Stimulated activated CD4-positive, alpha-beta T cell treated with anti-CD3 and anti-CD28 coated beads, Interleukin-15, amount 100 ng/mL, for 1 hour (primary cell): ENCODE data around the gene HSBP1.

Experiments used
- DNase-seq, 2 donors: peaks; one replicate each; pipeline ENCODE4 v3.0.0-alpha.2; 2020; ENCODE audit warnings: low read depth in 1 of 2, low spot score in 1 of 2

The HSBP1 gene

GRCh38 chr16:83838151-83838550, 30.4 kb downstream of the HSBP1 start:
- DNase-seq = no peak

DNA sequence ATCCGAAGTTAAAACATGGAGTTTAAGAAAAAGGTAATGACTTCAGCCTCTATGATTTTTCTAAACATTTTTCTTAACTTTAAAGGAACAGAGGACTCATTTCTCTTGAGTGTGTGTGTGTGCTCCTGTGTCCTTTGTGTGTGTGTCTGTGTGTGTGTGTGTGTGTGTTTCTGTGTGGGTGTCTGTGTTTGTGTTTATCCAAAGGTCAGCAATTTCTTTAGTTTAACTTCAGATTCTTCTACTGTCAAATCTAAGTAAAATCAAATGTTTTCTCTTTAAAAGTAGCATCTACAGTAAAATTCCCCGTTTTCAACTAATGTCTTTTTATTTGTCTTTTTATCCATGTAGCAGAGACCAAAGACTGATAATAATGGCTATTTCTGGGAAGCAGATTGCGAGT, 31.8 kb downstream of the HSBP1 start:
- DNase-seq = no peak

GRCh38 chr16:83840060-83840617, 32.4 kb downstream of the HSBP1 start:
- DNase-seq = no peak

DNA sequence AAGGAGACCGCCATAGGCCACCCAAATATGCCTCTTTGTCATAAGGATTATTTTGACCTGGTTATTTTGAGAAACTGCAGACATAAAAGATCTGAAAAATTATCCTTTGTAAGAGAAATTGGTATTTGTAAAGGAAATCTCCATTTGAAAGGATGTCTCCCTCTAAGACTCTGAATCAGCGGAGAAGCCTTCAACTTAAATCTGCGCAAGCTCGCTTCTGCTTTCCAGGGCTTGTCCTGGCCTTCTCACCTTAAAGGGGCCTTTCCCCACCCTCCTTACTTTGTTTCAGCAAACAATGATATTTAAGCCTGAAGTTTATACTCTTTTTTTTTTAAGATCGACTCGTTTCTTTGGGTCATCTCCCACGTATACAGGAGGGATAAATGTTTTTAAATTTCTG, 34.5 kb downstream of the HSBP1 start:
- no peak for DNase-seq

GRCh38 chr16:83842756-83843507, 35.2 kb downstream of the HSBP1 start:
- DNase-seq = no peak

GRCh38 chr16:83843657-83844056, 35.9 kb downstream of the HSBP1 start:
- no peak for DNase-seq

GRCh38 chr16:83845263-83845662, 37.5 kb downstream of the HSBP1 start:
- no peak for DNase-seq

GRCh38 chr16:83847371-83848225, 39.8 kb downstream of the HSBP1 start:
- DNase-seq = no peak

DNA sequence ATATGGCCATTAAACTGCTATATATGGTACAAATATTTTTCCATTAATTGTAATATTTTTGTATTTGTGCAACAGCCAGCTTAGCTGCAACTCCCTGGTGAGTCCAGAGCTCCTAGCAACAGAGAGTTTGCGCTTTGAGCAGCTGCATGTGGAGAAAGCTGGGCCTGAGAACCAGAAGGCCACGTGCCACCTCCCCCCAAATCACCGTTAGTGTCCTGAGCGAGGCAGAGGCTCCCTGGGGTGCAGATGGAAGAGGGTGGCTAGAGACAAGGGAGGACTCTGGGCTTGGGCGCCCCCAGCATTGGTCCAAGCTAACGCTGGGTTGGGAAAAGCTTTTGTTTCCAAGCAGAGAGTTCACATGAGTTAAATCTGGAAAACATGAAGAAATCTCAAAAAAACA, 41.6 kb downstream of the HSBP1 start:
- DNase-seq = no peak

- DNase-seq = no peak
These were observed 43.2 kb downstream of the HSBP1 start for GRCh38 chr16:83850947-83851346.

DNA sequence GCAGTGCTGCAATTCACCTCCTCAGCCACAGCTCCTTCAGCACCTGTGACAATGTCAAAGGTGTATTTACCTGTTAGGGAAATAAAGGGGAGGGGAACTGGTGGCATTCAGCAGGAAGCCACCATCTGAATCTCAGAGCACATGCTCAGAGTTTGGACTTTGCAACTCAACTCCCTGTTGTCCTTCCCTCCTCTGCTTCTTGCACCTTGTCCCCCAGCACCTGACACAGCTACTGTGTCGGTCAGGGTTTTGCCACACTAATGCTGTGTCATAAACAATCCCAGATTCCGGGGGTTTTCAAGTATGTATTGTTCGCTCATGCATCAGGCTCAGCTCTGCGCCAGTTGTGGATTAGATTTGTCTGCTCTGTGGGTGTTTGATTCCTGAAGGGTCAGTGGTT, 43.7 kb downstream of the HSBP1 start:
- no peak for DNase-seq

DNA sequence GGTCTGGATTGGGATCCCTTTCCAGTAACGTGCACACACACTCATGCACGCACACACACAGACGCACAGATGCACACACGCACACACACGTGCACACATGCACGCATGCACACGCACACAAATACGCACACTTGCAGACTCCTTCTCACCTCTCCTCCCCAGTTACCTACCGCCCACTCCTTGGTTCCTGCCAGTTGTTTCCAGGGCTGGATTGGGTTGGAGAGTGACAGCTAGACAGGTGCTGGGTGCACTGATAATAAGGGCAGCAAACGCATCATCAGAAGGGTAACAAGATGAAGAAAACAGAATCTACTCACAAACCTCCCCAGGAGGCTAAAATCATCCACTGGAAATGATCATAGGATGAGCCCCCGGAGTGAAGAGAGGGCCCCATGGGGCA, 45.0 kb downstream of the HSBP1 start:
- no peak for DNase-seq

- no peak for DNase-seq
These were observed 46.1 kb downstream of the HSBP1 start for GRCh38 chr16:83853834-83854233.

GRCh38 chr16:83854420-83854819, 46.6 kb downstream of the HSBP1 start:
- DNase-seq = no peak

- no peak for DNase-seq
These were observed 49.0 kb downstream of the HSBP1 start for GRCh38 chr16:83856792-83857191.

GRCh38 chr16:83859265-83859664, 51.5 kb downstream of the HSBP1 start:
- no peak for DNase-seq

DNA sequence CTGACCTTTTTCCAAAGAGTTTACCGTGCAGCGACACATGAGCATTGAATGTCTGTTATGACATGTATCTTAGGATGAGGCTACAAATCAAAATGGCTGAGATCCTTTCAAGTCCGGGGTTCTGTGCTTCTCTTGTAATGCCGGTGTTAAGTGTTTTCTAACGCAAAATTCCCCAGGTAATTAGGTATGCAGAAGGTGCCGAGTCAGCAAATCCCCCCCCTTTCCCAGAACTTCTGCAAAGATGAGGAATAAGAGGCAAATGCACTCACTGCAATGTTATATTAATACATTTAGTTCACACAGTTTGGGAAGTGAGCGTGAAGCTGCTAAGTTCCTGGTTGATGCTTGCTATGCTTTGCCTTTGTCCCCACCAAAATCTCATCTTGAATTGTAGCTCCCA, 54.9 kb downstream of the HSBP1 start:
- no peak for DNase-seq

GRCh38 chr16:83863682-83864081, 55.9 kb downstream of the HSBP1 start:
- no peak for DNase-seq
